Pancreas (tissue), 10 donors: ENCODE measurements around the gene CMKLR1. TPM values are rescaled to one million over a fixed set of nuclear protein-coding genes. Genes with fewer than 3 reads are reported as not detected.

Source experiments
- ATAC-seq, 4 donors: fragments of 200-7000 bp; cut with Tn5 transposase; one replicate each; pipeline versions ENCODE4 v1.8.0 to v1.9.1; 2020; ENCODE audit warnings: mild to moderate bottlenecking in 4 of 4, moderate library complexity in 4 of 4
- DNase-seq, 6 donors: peaks; one replicate each; pipeline ENCODE4 v3.0.0-alpha.2; 2020
- FAIRE-seq: peaks from 2 replicates; lab custom pipeline; 2012; peaks lifted over from hg19 to GRCh38; lab: Jason Lieb, UNC
- H3K27ac ChIP-seq, 4 donors: fragments of 200-600 bp; sonication (generic); 1 replicate in 3 of 4; 2 replicates in 1 of 4; pipeline versions ENCODE4 v1.5.0 to v1.8.0; 2020
- H3K27me3 ChIP-seq, 4 donors: fragments of 200-600 bp; one replicate each; pipeline ENCODE4 v1.8.0; 2021
- H3K36me3 ChIP-seq, 3 donors: fragments of 200-600 bp; sonication (generic) in 1 of 3; one replicate each; pipeline versions ENCODE4 v1.5.0 to v1.8.0; 2020 to 2021
- H3K4me1 ChIP-seq, 3 donors: fragments of 200-600 bp; one replicate each; pipeline ENCODE4 v1.8.0; 2021
- H3K4me3 ChIP-seq, 4 donors: fragments of 200-600 bp; sonication (generic) in 2 of 4; one replicate each; pipeline versions ENCODE4 v1.5.0 to v1.8.0; 2020 to 2021
- H3K9me3 ChIP-seq, 4 donors: fragments of 200-600 bp; one replicate each; pipeline ENCODE4 v1.8.0; 2021
- CTCF ChIP-seq, 4 donors: fragments of 200-600 bp; sonication (generic) in 3 of 4; IDR thresholded peaks; one replicate each; pipeline versions ENCODE4 v1.5.0 to v1.8.0; 2021; ENCODE audit warnings: antibody characterized with exemption in 4 of 4
- WGBS, 2 donors: extraction: QIAGEN DNeasy Blood & Tissue Kit; methylation state at CpG; one replicate each; pipeline ENCODE4 v1.1.7; 2013; 5-methylcytosine and 5-hydroxymethylcytosine counted together
- intact Hi-C, 3 donors: fragments of 100-400 bp; cut with DNase I; formaldehyde crosslinking; loops; one replicate each; pipeline versions ENCODE4 v1.11.1 to v1.14.2; 2022
- polyA plus RNA-seq, 2 donors: library from polyadenylated mRNA; stranded (reverse); fragments of 200-250 nt; gene quantifications; one replicate each; pipeline ENCODE4 v1.2.3, GENCODE V29; 2013
- total RNA-seq, 6 donors: library from RNA; stranded (reverse); fragmentation: NEBNext Ultra II Directional in 4 of 6; extraction: Animal tissue kit (Norgen Biotek cat#: 25700) in 4 of 6; gene quantifications; one replicate each; pipeline versions ENCODE4 v1.2.1 to v1.2.4, GENCODE V29; 2021 to 2023
- donor health status: healthy with polysubstance abuse.
- donor health status: DM: no; HTN: no; CAD: no; lungs with moderate emphysema.
- donor health status: DM: no; HTN: no; CAD: no.
- donor health status: control.
- donor health status: control.
- donor health status: Bipolar disorder and iron deficiency.
- donor health status: DM: yes; HTN: yes; CAD: no.
- donor health status: DM: no; HTN: no; CAD: no.
- donor health status: DM: no; HTN: no; CAD: no.
- donor health status: DM: yes; HTN: yes; CAD: no.

The CMKLR1 gene
- total and polyA plus RNA-seq, 8 donors: 0.95 to 7.4 (median 1.4) TPM

GRCh38 chr12:108315486-108316105, 23.5 kb downstream of the CMKLR1 start:
- intact Hi-C loops: no loop called here
- ATAC-seq: no peak
- TF ChIP-seq CTCF (IDR thresholded peaks at IDR 0.05): no peak
- Histone ChIP-seq H3K9me3 (no peaks in the 10 kb centered on the region), H3K27me3 (no peaks in the 10 kb centered on the region), H3K36me3 (no peaks in the 10 kb centered on the region), H3K4me3 (no peak overlapping the region), H3K27ac (no peak overlapping the region), H3K4me1 (peaks cover 0 to 10% (median 0%) of the 10 kb centered on the region in 3 donors)
- WGBS, 2 donors: 71 to 82% methylated on average over 4 of the region's 4 CpGs
- no peak for FAIRE-seq
- DNase-seq: no peak

- no peak for TF ChIP-seq CTCF (IDR thresholded peaks at IDR 0.05)
- no peaks in the 10 kb centered on the region for H3K27me3 ChIP-seq
- intact Hi-C loops: no loop called here
- FAIRE-seq: no peak
- ATAC-seq: peak in 3 of 4 donors; percentile 62 to 73 (median 71)
- DNase-seq: peak in 1 of 6 donors; percentile 37
- H3K36me3 ChIP-seq: no peaks in the 10 kb centered on the region
- H3K4me3 ChIP-seq: no peak overlapping the region
- 46 to 55% methylated on average over 7 of the region's 7 CpGs for WGBS, 2 donors
- H3K9me3 ChIP-seq: no peaks in the 10 kb centered on the region
- peak overlapping the region; percentile 10 to 62 (median 42) for H3K27ac ChIP-seq
- peaks cover 0 to 10% (median 0%) of the 10 kb centered on the region in 3 donors for H3K4me1 ChIP-seq
Measured at GRCh38 chr12:108313606-108314351, 25.3 kb downstream of the CMKLR1 start.

GRCh38 chr12:108313241-108313605, 25.9 kb downstream of the CMKLR1 start:
- Histone ChIP-seq H3K36me3 (no peaks in the 10 kb centered on the region), H3K27ac (peak overlapping the region; percentile 10 to 62 (median 42)), H3K4me3 (no peak overlapping the region), H3K9me3 (no peaks in the 10 kb centered on the region), H3K27me3 (no peaks in the 10 kb centered on the region), H3K4me1 (peaks cover 0 to 10% (median 0%) of the 10 kb centered on the region in 3 donors)
- DNase-seq (no peak), ATAC-seq (peak in 3 of 4 donors; percentile 22 to 51 (median 44)), FAIRE-seq (no peak)
- 56 to 69% methylated on average over 3 of the region's 3 CpGs for WGBS, 2 donors
- intact Hi-C loops: no loop called here
- no peak for TF ChIP-seq CTCF (IDR thresholded peaks at IDR 0.05)

- H3K36me3 ChIP-seq: no peaks in the 10 kb centered on the region
- peak overlapping the region; percentile 10 to 62 (median 42) for H3K27ac ChIP-seq
- ATAC-seq: peak; percentile 50 to 79 (median 72)
- H3K9me3 ChIP-seq: no peaks in the 10 kb centered on the region
- no peak for TF ChIP-seq CTCF (IDR thresholded peaks at IDR 0.05)
- H3K4me1 ChIP-seq: peaks cover 0 to 10% (median 0%) of the 10 kb centered on the region in 3 donors
- WGBS, 2 donors: 25 to 30% methylated on average over 5 of the region's 5 CpGs
- H3K4me3 ChIP-seq: no peak overlapping the region
- intact Hi-C loops: no loop called here
- DNase-seq: peak in 4 of 6 donors; percentile 38 to 67 (median 45)
- no peak for FAIRE-seq
- H3K27me3 ChIP-seq: no peaks in the 10 kb centered on the region
Measured at GRCh38 chr12:108312693-108313189, 26.4 kb downstream of the CMKLR1 start.
